Activated CD8-positive, alpha-beta memory T cell treated with anti-CD3 and anti-CD28 coated beads, Interleukin-2, amount 50 U/mL, for 1 hour (primary cell): ENCODE measurements around the gene ATP5PB.

ENCODE experiments used
- DNase-seq: peaks from one replicate; pipeline ENCODE4 v3.0.0-alpha.2; 2020; ENCODE audit errors: extremely low read depth

ATP5PB gene

GRCh38 chr1:111446967-111447892, 2.0 kb upstream of the ATP5PB start:
- DNase-seq, result no peak

GRCh38 chr1:111448482-111448917, 764 bp upstream of the ATP5PB start:
- no peak for DNase-seq

GRCh38 chr1:111449703-111450017, 396 bp downstream of the ATP5PB start:
- DNase-seq, result no peak

- no peak for DNase-seq
These were observed 921 bp downstream of the ATP5PB start for GRCh38 chr1:111450185-111450584.

GRCh38 chr1:111452581-111452980, 3.3 kb downstream of the ATP5PB start:
- no peak for DNase-seq

- no peak for DNase-seq
These were observed 4.4 kb downstream of the ATP5PB start for GRCh38 chr1:111453706-111454105.

- no peak for DNase-seq
These were observed 5.8 kb downstream of the ATP5PB start for GRCh38 chr1:111454859-111455641.

- no peak for DNase-seq
These were observed 6.4 kb downstream of the ATP5PB start for GRCh38 chr1:111455642-111456031.

GRCh38 chr1:111461765-111462164, 12.5 kb downstream of the ATP5PB start:
- DNase-seq, result no peak

- DNase-seq, result no peak
These were observed 13.2 kb downstream of the ATP5PB start for GRCh38 chr1:111462370-111463028.

GRCh38 chr1:111463029-111463683, 13.9 kb downstream of the ATP5PB start:
- DNase-seq, result no peak

- no peak for DNase-seq
These were observed 16.5 kb downstream of the ATP5PB start for GRCh38 chr1:111465754-111466153.

- no peak for DNase-seq
These were observed 17.2 kb downstream of the ATP5PB start for GRCh38 chr1:111466480-111466879.

- no peak for DNase-seq
These were observed 18.8 kb downstream of the ATP5PB start for GRCh38 chr1:111467865-111468716.

- no peak for DNase-seq
These were observed 19.4 kb downstream of the ATP5PB start for GRCh38 chr1:111468717-111469100.

GRCh38 chr1:111469539-111469938, 20.3 kb downstream of the ATP5PB start:
- no peak for DNase-seq

GRCh38 chr1:111470596-111470995, 21.3 kb downstream of the ATP5PB start:
- no peak for DNase-seq

GRCh38 chr1:111471012-111471411, 21.7 kb downstream of the ATP5PB start:
- DNase-seq, result peak; percentile 51

- DNase-seq, result no peak
These were observed 22.3 kb downstream of the ATP5PB start for GRCh38 chr1:111471538-111471937.

- no peak for DNase-seq
These were observed 24.8 kb downstream of the ATP5PB start for GRCh38 chr1:111474106-111474505.

- DNase-seq, result no peak
These were observed 25.3 kb downstream of the ATP5PB start for GRCh38 chr1:111474521-111474920.
